HG02885 (cell line): Measurements from ENCODE around the gene SEPSECS.

Experiments used
- ATAC-seq: cut with Tn5 transposase; IDR thresholded peaks from one replicate; pipeline ENCODE4 v1.9.1; 2021; ENCODE audit warnings: mild to moderate bottlenecking; ENCODE audit not compliant: unreplicated experiment, poor library complexity

The SEPSECS gene

DNA sequence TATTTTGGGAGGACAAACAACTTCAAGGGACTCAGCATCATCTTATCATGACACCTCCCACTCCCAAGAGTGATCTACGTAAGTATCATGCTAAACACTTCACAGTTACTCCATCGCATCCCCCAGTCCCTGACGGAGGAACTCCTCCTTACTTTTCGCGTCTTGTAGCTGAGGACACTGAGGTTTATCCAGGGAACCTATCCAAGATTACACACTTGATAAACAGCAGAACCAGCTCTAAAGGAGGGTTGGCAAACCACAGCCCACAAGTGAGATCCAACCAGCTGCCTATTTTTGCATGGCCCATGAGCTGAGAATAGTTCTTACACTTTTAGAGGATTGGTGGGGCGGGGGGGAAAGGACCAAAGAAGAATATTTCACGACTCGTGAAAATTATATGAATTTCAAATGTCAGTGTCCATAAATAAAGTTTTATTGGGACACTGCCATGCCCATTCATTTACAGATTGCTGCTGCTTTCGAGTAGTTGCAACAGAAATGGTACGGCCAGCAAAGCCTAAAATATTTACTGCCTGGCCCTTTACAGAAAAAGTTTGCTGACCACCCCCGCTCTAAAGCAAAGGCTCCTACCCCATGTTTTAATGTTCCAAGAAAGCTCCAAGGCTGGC lies 47.8 kb downstream of the SEPSECS start:
- ATAC-seq, result no peak

DNA sequence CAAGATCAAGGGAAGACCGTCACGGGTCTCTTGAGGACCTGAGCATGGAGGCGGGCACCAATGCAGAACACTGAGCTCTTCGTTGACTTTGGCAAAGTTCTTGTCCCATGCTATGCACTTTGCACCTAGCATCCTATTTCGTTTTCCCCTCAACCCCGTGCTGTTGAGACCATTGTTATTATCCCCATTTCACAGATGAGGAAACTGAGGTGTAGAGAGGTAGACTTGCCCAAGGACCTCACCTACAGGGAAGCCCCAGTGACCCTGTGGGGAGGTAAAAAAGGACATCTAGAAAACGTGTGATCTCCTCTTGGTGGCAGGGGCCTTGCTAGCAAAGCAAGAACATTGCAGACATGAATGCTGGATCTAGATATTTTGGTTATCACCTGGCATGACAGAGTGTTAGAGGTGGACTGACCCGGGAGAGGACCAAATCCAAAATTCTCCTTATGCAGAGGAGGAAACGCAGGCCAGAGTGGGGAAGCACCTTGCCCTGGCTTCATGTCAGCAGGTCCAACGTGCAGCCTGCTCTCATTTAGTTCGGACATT lies 48.5 kb downstream of the SEPSECS start:
- no peak for ATAC-seq

DNA sequence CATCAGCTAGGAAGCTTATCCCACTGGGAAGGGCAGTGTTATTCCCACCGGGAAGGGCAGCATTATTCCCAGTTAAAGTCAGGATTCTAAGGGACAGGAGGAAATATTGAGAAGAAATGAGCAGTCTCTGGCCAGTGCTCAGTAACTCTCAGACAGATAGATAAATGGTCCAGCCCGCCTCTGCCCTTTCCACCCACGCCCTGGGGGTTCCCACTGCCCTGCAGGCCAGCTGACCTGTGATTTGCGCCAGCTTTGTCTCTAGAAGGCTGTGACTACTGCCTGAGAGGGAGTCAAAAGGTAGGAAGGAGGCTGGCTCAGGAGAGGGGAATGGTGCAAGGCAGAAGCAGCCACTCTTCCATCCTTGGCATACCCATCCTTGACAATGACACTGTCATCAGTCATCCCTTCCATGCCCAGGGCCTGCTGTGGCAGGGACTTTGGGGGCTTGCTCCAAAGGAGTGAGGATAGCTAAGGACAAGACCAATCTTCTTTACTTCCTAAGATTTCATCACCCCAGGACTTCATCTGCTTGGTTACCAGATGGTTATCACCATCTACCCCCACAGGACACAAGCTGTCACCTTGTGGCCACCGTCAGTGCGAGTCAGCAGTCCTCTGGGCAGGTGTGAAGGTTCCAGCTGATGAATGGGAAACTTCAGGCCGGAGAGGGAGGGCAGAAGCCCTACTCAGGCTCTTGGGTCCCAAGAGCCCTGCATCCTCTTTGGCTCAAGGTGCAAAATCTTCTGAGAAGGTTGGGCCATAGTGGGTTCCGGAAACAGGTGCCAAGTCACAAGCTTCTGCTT lies 49.5 kb downstream of the SEPSECS start:
- ATAC-seq, result no peak

DNA sequence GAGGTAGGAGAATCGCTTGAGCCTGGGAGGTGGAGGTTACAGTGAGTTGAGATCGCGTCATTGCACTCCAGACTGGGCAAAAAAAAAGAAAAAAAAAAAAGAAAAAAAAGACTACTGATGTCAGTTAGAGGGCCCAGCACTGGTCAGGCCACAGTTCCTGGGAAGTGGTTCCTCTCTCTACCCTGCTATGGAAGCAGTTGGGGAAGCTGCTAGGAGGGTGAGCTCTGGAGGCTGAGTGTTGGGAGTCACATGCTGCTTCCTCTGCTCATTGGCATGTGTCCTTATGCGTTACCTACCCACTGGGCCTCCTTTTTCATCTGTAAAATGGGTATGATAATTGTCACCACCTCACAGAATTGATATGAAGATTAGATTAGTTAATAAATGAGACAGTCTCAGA lies 50.7 kb downstream of the SEPSECS start:
- no peak for ATAC-seq

DNA sequence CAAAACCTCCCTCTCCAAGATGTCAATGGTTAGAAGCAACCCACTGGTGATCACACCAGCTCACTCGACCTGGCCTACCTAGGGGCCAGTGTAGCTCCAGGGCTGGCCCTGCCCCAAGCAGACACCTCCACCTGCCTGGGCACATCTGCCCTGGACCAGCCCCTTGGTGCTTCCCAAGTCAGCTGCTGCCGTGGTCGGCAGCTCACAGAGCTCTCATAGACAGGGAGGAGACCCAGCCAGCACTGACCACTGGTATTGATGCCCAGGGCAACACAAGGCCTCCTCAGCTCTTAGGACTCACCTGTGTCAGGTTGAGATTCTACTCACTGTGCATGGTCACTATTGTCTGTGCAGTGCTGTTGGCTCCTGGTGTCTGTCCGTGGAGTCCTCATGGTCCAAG lies 51.7 kb downstream of the SEPSECS start:
- ATAC-seq, result no peak

DNA sequence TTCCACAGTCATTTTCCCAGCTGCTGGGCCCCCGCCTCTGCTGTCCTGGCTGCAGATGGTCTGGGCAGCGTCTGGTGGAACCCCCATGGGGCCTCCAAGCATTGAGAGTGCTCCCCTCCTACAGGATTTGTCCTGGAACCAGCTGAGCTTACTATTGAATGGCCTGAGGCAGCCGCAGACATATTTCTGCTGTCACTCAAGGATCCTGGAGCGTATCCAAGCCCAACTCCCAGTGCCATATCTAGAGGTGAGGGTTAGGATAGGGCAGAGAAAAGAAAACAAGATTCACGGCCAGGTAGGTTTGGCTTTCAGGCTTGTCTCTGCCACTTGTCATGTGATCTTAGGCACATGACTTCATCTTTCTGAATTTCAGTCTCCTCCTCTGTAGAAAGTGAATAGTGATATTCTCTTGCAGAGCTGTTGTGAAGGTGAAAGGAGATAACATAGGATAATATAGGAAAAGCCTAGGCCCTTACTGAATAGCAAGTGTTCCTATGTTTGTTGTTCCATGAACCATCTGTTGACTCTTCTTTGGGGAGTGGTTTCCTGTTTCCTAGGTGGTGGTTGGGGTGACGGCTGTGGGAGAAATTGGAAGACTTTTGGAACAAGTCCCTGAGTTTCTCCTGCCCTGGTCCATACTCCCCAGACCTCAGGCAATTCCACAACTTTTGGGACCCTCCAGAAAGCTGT lies 52.3 kb downstream of the SEPSECS start:
- ATAC-seq, result no peak

DNA sequence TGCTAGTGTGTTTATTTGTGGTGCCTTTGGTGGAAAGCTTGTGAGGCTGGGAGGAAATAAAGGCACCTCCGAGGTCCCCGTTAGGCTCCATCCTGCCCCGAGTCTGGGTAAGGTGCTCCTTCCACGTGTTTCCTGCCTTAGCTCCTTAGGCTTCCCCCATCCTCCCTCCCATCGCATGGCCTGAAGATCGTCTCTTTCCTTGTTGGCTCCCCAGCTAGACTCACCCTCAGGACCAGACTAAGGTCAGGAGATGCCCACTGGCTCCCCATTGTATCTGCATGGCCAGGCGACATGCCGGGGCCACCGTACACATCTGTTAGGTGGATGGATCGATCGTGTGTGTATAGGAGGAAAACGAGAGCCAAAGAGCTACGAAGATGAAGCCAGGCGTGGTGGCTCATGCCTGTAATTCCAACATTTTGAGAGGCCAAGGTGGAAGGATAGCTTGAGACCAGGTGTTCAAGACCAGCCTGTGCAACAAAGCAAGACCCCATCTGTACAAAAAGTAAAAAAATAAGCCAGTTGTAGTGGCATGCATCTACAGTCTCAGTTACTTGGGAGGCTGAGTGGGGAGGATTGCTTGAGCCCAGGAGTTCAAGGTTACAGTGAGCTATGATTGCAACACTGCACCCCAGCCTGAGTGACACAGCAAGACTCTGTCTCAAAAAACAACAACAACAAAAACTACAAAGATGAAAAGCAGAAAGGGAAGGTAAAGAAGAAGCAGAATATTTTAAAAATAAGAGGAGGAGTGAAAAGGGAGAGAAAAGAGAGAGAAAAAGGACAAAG lies 53.7 kb downstream of the SEPSECS start:
- no peak for ATAC-seq

DNA sequence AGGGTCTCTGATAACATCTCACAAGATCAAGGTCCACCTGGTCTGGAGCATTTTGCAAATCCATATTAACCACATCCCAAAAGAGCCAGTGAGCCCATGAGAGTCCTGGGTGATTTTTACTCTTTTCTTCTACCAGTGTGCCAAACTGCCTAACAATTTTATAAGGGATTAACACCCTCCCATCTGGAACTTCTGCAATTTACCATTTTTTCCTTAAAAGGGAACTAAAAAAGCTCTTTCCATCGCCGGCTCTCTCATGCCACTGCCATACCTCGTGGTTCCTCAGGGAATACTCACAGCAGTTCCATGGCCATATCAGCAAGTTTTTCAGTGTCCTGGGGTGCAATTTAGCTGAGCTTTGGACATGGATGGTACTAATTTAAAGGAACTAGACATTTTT lies 55.7 kb downstream of the SEPSECS start:
- ATAC-seq, result no peak

DNA sequence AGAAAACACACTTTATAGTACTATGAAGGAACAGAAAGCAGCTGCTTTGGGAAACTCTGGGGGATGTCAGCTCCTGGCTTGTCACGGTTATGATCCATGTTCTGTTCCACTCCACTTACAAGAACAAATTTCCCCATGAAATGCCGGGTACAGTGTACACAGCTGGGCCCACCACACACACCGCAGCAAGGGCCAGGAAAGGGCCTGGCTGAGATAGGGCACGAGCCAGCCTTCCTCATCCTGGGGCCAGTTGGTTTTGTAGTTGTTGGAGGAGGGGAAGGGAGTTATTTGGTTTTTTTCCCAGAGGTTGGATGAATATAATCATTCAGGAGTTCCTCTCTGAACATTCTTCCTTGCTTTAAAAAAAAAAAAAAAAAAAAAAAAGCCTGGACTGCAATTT lies 56.8 kb downstream of the SEPSECS start:
- no peak for ATAC-seq

DNA sequence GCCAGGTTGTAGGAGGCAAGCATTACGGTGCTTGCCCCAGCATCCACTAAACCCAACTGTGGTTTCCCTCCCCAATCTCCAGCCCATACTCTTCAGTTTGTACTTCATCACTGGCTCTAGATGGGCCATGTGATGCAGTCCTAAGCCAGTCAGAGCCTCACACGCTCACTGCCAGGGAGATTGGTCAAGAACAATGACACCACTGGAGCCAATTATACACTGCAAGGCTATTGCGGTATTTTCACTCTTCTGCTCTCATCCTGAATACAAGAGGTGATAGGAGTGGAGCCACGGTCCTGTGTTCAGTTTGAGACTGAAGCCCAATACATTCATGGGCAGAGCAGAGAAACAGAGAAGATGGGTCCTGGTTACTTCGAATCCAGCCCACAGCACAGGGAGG lies 58.4 kb downstream of the SEPSECS start:
- no peak for ATAC-seq

DNA sequence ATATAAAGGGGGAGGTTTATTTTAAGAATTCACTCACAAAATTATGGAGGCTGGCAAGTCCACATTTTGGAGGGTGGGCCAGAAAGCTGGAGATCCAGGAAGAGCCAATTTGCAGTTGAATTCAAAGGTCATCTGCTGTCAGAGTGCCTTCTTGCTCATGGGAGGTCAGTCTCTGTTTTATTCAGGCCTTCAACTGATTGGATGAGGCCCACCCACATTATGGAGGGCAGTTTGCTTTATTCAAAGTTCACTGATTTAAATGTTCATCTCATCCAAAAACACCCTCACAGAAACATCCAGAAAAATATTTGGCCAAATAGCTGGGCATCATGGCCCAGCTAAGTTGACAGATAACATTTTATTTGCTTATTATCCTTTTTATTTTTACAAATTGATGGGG lies 59.5 kb downstream of the SEPSECS start:
- ATAC-seq, result no peak

DNA sequence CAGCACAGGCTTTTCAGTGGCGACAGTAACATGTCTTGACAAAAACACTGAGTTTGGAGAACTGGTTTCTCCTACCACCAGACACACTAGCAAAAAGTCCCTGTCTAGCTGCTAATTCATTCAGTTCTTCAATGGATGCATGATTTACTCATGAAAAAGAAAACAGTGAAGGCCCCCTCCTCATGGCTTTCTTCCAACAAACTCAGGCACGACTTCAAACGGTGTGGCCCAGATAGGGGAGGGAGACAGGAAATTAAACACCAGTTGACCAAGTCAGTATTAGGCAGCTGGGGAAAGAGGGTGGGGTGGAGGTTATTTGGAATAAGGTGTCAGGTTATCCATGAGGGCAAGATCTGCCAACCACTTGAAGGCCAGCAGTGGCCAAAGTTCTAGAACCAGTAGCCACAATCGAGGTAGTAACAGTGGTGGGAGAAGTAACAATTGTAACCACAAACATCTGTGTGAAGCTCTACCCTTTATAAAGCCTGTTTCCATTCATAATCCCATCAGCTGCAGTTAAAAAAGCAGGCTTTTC lies 60.2 kb downstream of the SEPSECS start:
- no peak for ATAC-seq

DNA sequence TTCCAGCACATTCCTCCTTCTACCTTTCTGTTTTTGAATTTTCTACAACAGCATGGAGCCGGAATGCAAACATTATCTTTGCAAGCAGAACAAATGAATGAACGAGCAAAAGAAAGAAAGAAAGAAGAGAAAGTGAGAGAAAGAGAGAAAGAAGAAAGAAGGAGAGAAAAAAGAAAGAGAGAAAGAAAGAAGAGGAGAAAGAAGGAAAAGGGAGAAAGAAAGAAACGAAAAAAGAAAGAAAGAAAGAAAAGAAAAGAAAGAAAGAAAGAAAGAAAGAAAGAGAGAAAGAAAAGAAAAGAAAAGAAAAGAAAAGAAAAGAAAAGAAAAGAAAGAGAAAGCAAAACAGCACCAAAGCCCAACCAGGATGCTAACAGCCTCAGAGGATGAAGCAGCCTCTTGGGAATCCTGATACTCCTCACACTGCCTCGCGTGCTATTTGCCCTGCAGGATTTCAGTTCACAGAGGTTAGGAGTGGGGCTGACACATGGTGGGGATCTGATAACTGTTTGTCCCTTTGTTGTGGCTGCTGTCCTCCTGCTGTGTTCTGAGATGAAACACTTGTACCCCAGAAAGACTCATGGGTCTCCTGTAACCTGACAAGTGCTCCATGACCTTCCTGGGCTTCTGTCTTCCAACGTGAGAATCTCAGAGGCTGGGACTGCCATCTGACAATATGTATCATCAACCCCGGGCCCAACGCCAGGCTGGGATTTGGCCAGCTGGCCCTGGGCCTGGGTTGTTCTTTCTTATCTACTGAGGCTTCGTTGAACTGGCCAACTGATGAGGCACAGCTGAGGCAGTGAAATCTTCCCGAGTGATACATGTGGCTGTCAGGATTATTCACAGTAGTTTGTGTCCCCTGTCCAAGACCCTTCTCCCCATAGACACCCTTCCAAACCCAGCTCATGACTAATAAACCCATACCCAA lies 61.0 kb downstream of the SEPSECS start:
- ATAC-seq, result no peak

DNA sequence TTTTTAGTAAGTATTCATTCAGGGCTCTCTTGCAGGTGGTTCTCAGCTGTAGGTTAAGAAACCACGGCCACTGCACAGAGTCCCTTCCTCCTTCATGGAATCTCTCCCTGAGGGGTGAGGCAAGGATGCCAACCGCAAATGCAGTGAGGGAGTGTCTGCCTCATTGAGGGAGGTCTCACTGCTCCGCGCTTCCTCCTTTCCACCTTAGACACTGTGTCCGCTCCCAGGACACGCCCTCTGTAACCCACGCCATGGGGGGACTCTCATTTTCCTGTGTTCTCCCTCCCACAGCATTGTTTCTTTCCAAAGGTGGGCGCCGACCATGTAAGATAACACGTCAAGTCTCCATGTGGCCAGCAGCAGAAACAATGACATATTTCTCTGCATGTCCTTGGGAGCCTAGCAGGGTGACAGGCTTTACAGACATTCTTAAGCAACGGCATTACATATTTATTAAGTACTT lies 63.2 kb downstream of the SEPSECS start:
- no peak for ATAC-seq

DNA sequence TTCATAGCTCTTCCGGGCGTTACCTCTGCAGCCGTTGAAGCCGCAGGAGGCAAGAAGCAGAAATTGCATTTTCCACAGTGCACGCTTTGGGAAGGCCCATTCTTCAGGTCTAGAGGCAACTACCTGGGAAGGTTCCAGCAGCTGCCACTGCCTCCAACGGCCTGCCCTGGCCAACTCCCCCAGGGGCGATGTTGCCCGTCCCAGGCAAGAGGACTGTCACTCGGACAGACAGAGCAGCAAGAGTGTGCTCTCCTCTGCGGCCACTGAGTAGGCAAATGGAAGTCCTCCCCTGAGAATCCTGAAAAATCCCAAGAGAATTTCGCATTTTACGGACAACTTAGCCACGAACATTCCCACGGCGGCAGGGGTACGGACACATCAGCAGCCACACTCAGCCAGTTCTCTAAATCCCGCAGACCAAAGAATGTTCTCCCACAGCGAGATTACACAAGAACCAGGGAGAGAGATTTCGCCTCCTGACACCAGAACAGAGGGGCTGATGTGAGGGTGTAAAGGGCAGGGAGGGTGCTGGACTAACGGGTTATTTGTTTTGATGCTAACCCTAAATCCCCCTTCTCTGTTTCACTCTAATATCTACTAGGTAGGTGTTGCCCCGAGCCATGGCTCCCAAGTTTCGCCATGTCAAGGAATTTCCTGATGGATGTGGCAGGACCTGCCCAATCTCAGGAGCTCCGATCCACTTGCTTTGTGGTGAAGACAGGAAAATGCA lies 63.8 kb downstream of the SEPSECS start:
- no peak for ATAC-seq

DNA sequence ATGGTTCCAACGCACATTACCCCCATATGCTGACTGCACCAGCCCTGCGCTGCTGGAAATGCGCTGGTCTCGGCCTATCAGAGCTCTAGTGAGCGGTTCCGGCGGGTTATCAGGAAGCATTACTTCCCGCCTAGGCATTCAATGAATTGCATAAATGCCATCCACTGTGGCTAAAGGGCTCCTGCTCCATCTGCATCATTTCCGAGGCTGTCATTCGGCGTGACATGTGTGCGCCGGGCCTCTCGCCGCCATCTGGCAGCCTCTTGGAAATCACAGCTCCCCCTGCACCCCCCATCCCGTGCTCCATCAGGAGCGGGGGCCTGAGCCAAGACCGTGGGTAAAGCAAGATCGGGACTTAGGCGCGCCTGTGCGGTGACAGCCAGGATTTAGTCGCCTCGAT lies 64.4 kb downstream of the SEPSECS start:
- no peak for ATAC-seq

DNA sequence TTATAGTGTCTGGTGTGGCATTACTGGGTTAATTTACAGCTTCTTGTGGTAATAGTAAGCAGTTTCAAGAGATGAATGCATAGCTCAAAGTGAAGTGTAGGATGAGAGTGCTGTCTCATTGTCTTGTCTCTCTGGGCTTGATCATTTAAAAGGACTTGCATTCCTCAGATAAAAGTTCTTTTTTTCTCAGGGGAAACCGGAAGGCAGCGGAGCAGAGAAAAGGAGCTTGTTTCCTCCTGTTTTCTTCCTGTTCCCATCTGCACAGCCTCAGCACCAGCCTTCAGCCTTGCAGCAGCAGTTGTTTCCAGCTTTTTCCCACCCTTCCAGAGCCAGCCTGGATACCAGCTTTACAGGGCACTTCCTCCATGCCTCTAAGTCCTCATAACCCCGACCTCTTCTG lies 68.1 kb downstream of the SEPSECS start:
- no peak for ATAC-seq

DNA sequence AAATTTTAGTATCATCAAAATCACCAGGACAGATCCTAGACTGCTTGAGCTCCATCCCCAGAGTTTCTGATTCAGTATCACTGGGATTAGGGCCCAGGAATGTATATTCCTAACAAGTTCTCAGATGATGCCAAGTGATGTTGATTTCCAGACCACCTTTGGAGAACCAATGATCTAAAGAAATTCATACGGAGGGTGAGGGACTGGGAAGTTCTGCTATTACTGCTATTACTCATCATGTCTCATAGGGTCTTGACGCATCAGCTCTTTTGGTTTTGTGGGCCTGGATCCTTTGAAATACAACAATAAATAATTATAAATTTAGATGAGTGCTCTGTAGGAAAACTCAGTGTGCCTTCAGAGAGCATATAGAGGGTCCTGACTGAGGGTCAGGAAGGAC lies 69.7 kb downstream of the SEPSECS start:
- ATAC-seq, result no peak
